B cell (primary cell): ENCODE data around the gene CDK11A. TPM values are rescaled to one million over a fixed set of nuclear protein-coding genes. Genes with fewer than 3 reads are reported as not detected.

ENCODE experiments used
- ATAC-seq: fragments of 200-7000 bp; cut with Tn5 transposase; one replicate; pipeline ENCODE4 v1.10.0; 2021; ENCODE audit warnings: low read depth, mild to moderate bottlenecking, moderate number of reproducible peaks, moderate library complexity
- CTCF ChIA-PET: fragments of 350-600 bp; sonication (Branson Sonifier 250); formaldehyde crosslinking; loops from one replicate; lab custom pipeline; 2021; ENCODE audit warnings: antibody characterized with exemption, inconsistent platforms; lab: Charles Lee
- POLR2A ChIA-PET: fragments of 350-600 bp; sonication (Branson Sonifier 250); formaldehyde crosslinking; loops from one replicate; lab custom pipeline; 2021; ENCODE audit warnings: antibody characterized with exemption; lab: Charles Lee
- DNase-seq: peaks from one replicate; pipeline ENCODE4 v3.0.0; 2013
- H2AFZ ChIP-seq: 2 replicates; pipeline ENCODE4 v1.6.1; 2012; ENCODE audit warnings: mild to moderate bottlenecking, low read depth, low read length; ENCODE audit not compliant: insufficient read depth, poor library complexity, severe bottlenecking
- H3K27ac ChIP-seq, 2 donors: 1 replicate in 1 of 2; 2 replicates in 1 of 2; pipeline ENCODE4 v1.5.1; 2012 to 2013; ENCODE audit warnings: low read length in 2 of 2, mild to moderate bottlenecking in 2 of 2, moderate library complexity in 1 of 2
- H3K27me3 ChIP-seq, 4 experiments: fragments of 200-600 bp in 1 of 4; sonication (generic) in 1 of 4; replicated peaks in 1 of 4; 1 replicate in 2 of 4; 2 replicates in 2 of 4; pipeline versions ENCODE4 v1.6.1 to v1.7.0; 2013 to 2016; ENCODE audit warnings: low read length in 3 of 4, mild to moderate bottlenecking in 2 of 4, mixed read lengths in 1 of 4, moderate library complexity in 1 of 4; ENCODE audit not compliant: insufficient read depth in 4 of 4, control insufficient read depth in 3 of 4; ENCODE audit errors: control extremely low read depth in 1 of 4
- H3K36me3 ChIP-seq, 2 experiments: replicated peaks in 1 of 2; 1 replicate in 1 of 2; 2 replicates in 1 of 2; pipeline versions ENCODE4 v1.6.1 to v1.7.1; 2013; ENCODE audit warnings: low read length in 1 of 2; ENCODE audit not compliant: insufficient read depth in 2 of 2, control insufficient read depth in 1 of 2; ENCODE audit errors: control extremely low read depth in 1 of 2, extremely low read depth in 1 of 2
- H3K4me1 ChIP-seq, 2 donors: fragments of 200-600 bp in 1 of 2; sonication (generic) in 1 of 2; 1 replicate in 1 of 2; 2 replicates in 1 of 2; pipeline versions ENCODE4 v1.5.1 to v1.6.1; 2013 to 2017; ENCODE audit warnings: low read length in 2 of 2; ENCODE audit not compliant: control insufficient read depth in 2 of 2, insufficient read depth in 2 of 2
- H3K4me2 ChIP-seq: replicated peaks from 2 replicates; pipeline ENCODE3; 2012; ENCODE audit warnings: mild to moderate bottlenecking, low read depth, low read length; ENCODE audit not compliant: poor library complexity, severe bottlenecking
- H3K4me3 ChIP-seq, 5 experiments: fragments of 200-600 bp in 1 of 5; sonication (generic) in 1 of 5; 1 replicate in 3 of 5; 2 replicates in 2 of 5; pipeline versions ENCODE4 v1.5.1 to v1.7.0; 2011 to 2016; ENCODE audit warnings: low read length in 4 of 5, mild to moderate bottlenecking in 4 of 5, low read depth in 2 of 5, control low read depth in 1 of 5, moderate library complexity in 1 of 5; ENCODE audit not compliant: insufficient read depth in 1 of 5; ENCODE audit errors: control extremely low read depth in 1 of 5, extremely low read depth in 1 of 5
- H3K79me2 ChIP-seq: fragments of 200-600 bp; sonication (generic); one replicate; pipeline ENCODE4 v1.6.0; 2016; ENCODE audit warnings: low read length; ENCODE audit not compliant: control insufficient read depth, insufficient read depth
- H3K9ac ChIP-seq: fragments of 200-600 bp; sonication (generic); 2 replicates; pipeline ENCODE4 v1.6.1; 2017; ENCODE audit warnings: mild to moderate bottlenecking, low read length, moderate library complexity
- H3K9me3 ChIP-seq, 3 donors: one replicate each; pipeline versions ENCODE4 v1.6.1 to v1.7.1; 2013; ENCODE audit warnings: low read length in 2 of 3; ENCODE audit not compliant: control insufficient read depth in 2 of 3, insufficient read depth in 1 of 3; ENCODE audit errors: control extremely low read depth in 1 of 3
- H4K20me1 ChIP-seq: 2 replicates; pipeline ENCODE4 v1.6.0; 2012; ENCODE audit warnings: mild to moderate bottlenecking, low read length; ENCODE audit not compliant: insufficient read depth, control insufficient read depth, poor library complexity, severe bottlenecking
- H3K27ac Mint-ChIP-seq: one replicate; pipeline ENCODE4 v1.8.0; 2021; ENCODE audit warnings: mixed read lengths
- H3K27me3 Mint-ChIP-seq: one replicate; pipeline ENCODE4 v1.8.0; 2021; ENCODE audit warnings: mixed read lengths
- H3K4me1 Mint-ChIP-seq: one replicate; pipeline ENCODE4 v1.8.0; 2021; ENCODE audit warnings: mixed read lengths
- H3K4me3 Mint-ChIP-seq: one replicate; pipeline ENCODE4 v1.8.0; 2021; ENCODE audit warnings: mixed read lengths
- H3K9me3 Mint-ChIP-seq: one replicate; pipeline ENCODE4 v1.8.0; 2022; ENCODE audit warnings: mixed read lengths; ENCODE audit not compliant: insufficient read depth
- EZH2 ChIP-seq: IDR thresholded peaks from 2 replicates; pipeline ENCODE4 v1.6.1; 2012; ENCODE audit warnings: borderline replicate concordance, low read depth, mild to moderate bottlenecking, moderate library complexity, low read length; ENCODE audit not compliant: insufficient read depth, poor library complexity, severe bottlenecking
- WGBS: methylation state at CpG from one replicate; pipeline ENCODE4 v1.1.5; 2013; ENCODE audit warnings: missing lambda C conversion rate; ENCODE audit not compliant: insufficient coverage; 5-methylcytosine and 5-hydroxymethylcytosine counted together
- intact Hi-C: fragments of 100-400 bp; cut with micrococcal nuclease; formaldehyde crosslinking; loops from one replicate; pipeline ENCODE4 v1.10.0; 2022
- polyA plus RNA-seq: library from polyadenylated mRNA; depleted of rRNA; stranded (reverse); fragments of >200 nt; gene quantifications from 2 replicates; pipeline ENCODE4 v1.2.3, GENCODE V29; 2012
- total RNA-seq, 2 donors: library from RNA; stranded (reverse); fragments of 120-200 nt in 1 of 2; gene quantifications; 1 replicate in 1 of 2; 2 replicates in 1 of 2; pipeline versions ENCODE4 v1.2.3 to v1.2.4, GENCODE V29; 2013 to 2022
- TF ChIP-seq, protein P1 (sequence below): fragments of 200-600 bp; IDR thresholded peaks from one replicate; pipeline ENCODE4 v1.8.0; 2022; ENCODE audit warnings: antibody characterized with exemption, mild to moderate bottlenecking

CDK11A gene
- total and polyA plus RNA-seq, 2 donors (not counting 1 experiment from before 2014, with no cell fraction given): 82.1 to 138 TPM

DNA sequence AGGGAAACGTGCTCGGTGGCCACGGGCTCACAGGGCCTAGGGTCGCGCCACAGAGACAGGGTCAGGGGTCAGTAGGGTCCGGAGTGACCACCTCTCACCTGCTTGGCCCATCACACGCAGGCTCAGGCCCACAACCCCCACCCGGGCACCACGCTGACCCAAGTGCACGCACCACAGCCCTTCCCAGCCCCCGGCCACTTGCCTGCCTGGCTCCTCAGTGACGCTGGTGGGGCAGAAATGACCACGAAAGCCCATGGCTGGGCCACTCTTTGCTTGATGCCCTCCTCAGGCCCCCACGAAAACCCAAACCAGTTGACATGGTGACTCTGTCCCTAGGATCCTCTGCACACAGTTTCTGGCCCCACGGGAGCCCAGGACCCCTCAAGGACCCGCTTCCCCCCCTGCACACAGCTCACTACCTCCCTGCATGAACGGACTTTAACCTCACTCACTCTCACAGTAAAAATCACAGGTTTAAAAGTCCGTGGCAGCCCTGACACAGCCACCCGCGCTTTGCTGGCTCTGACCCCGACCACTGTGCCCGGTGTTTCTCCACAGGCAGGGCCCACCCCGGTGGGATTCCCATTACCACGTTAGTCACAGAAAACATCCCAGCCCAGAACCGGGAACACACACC lies 33.4 kb upstream of the CDK11A start:
- no peak overlapping the region for H3K9ac ChIP-seq
- H3K27ac ChIP-seq: no peak overlapping the region
- no peak for ATAC-seq
- H4K20me1 ChIP-seq: peaks cover 73% of the 10 kb centered on the region
- H3K9me3 ChIP-seq: no peaks in the 10 kb centered on the region
- Mint-ChIP-seq H3K27ac (no peak overlapping the region), H3K4me1 (no peaks in the 10 kb centered on the region), H3K9me3 (no peaks in the 10 kb centered on the region), H3K27me3 (no peaks in the 10 kb centered on the region), H3K4me3 (no peak overlapping the region)
- POLR2A ChIA-PET: no interaction called here
- WGBS: 96% methylated on average over 25 of the region's 25 CpGs
- no peak overlapping the region for H2AFZ ChIP-seq
- no peaks in the 10 kb centered on the region for H3K27me3 ChIP-seq
- no peak overlapping the region for H3K4me3 ChIP-seq
- H3K79me2 ChIP-seq: peaks cover 81% of the 10 kb centered on the region
- H3K4me2 ChIP-seq: no peak overlapping the region
- H3K36me3 ChIP-seq: peaks cover 0 to 91% of the 10 kb centered on the region in 2 experiments
- DNase-seq: no peak
- H3K4me1 ChIP-seq: no peaks in the 10 kb centered on the region
- intact Hi-C loops: no loop called here
- TF ChIP-seq, protein P1, sequence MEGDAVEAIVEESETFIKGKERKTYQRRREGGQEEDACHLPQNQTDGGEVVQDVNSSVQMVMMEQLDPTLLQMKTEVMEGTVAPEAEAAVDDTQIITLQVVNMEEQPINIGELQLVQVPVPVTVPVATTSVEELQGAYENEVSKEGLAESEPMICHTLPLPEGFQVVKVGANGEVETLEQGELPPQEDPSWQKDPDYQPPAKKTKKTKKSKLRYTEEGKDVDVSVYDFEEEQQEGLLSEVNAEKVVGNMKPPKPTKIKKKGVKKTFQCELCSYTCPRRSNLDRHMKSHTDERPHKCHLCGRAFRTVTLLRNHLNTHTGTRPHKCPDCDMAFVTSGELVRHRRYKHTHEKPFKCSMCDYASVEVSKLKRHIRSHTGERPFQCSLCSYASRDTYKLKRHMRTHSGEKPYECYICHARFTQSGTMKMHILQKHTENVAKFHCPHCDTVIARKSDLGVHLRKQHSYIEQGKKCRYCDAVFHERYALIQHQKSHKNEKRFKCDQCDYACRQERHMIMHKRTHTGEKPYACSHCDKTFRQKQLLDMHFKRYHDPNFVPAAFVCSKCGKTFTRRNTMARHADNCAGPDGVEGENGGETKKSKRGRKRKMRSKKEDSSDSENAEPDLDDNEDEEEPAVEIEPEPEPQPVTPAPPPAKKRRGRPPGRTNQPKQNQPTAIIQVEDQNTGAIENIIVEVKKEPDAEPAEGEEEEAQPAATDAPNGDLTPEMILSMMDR: no peak
- TF ChIP-seq EZH2: no peak
- CTCF ChIA-PET: no interaction called here

DNA sequence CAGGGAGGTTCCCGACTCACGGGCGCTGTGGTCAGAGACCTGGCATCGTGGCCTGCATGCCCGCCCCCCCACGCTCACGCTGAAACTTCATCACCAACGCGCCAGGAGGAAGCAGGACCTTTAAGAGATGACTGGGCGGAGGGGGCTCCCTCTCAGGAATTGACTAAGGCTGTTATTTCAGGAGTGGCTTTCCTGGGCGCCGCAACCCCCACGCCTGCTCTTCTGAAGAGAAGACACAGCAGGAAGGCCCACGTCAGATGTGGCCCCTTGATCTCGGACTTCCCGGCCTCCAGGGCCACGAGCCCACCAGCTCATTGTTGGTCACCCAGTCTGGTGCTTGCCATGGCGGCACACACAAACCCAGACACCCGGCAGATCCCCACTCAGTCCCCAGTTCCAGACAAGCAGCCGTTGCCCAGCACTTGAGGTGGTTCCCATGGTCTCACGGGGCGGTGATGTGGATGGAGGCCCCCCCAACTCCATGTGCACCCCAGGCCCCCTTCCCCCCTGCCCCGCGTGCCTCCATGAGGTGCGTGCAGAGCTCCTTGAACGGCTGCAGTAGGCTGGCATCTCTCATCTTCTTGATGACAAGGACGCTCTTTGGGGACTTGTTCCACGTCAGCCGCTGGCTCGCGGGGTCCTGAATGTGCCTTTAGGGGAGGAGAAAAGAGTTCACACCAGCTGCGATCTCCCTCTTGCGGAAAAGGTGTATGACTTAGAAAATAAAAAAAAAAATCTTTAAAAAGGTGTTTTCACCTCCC lies 32.7 kb upstream of the CDK11A start:
- DNase-seq (no peak), ATAC-seq (no peak)
- H2AFZ ChIP-seq: no peak overlapping the region
- no peak overlapping the region for H3K27ac ChIP-seq
- H4K20me1 ChIP-seq: peaks cover 66% of the 10 kb centered on the region
- peaks cover 74% of the 10 kb centered on the region for H3K79me2 ChIP-seq
- H3K4me3 Mint-ChIP-seq: no peak overlapping the region
- intact Hi-C loops: no loop called here
- no peak overlapping the region for H3K4me3 ChIP-seq
- H3K27me3 ChIP-seq: no peaks in the 10 kb centered on the region
- peaks cover 0 to 89% of the 10 kb centered on the region in 2 experiments for H3K36me3 ChIP-seq
- no peaks in the 10 kb centered on the region for H3K4me1 ChIP-seq
- H3K27ac Mint-ChIP-seq: no peak overlapping the region
- no peaks in the 10 kb centered on the region for H3K27me3 Mint-ChIP-seq
- no peaks in the 10 kb centered on the region for H3K9me3 ChIP-seq
- no peak overlapping the region for H3K9ac ChIP-seq
- H3K4me1 Mint-ChIP-seq: no peaks in the 10 kb centered on the region
- TF ChIP-seq, protein P1: no peak
- no peak for TF ChIP-seq EZH2
- ChIA-PET CTCF (no interaction called here), POLR2A (no interaction called here)
- H3K9me3 Mint-ChIP-seq: no peaks in the 10 kb centered on the region
- 85% methylated on average over 20 of the region's 33 CpGs for WGBS
- H3K4me2 ChIP-seq: no peak overlapping the region
